Measurements from ENCODE around the gene SMARCD2. TPM values are rescaled to one million over a fixed set of nuclear protein-coding genes. Genes with fewer than 3 reads are reported as not detected.
"Not testable (repeated sequence)": the region's sequence is repeated elsewhere in the genome, so short reads cannot be mapped to it uniquely, and the experiment has no call there.

The SMARCD2 gene
- total RNA-seq (ENCODE audit: unreplicated experiment) = 84.5 TPM
- long read RNA-seq, partial matches to known transcripts = 7 of 8 reads
- long read RNA-seq, other reads (novel, unspliced or antisense) = 1 of 8 reads

- peak; percentile 99 for DNase-seq
- Mint-ChIP-seq H3K27ac (ENCODE audit: unreplicated experiment) (peak within 1 kb of the TSS; percentile 92), H3K4me3 (ENCODE audit: unreplicated experiment) (peak within 1 kb of the TSS; percentile 95), H3K9me3 (ENCODE audit: unreplicated experiment) (peaks cover 18% of the 10 kb centered on the region), H3K4me1 (ENCODE audit: low read depth, unreplicated experiment) (peaks cover 12% of the 10 kb centered on the region), H3K36me3 (ENCODE audit: unreplicated experiment) (peaks cover 1% of the 10 kb centered on the region), H3K27me3 (ENCODE audit: unreplicated experiment) (peaks cover 18% of the 10 kb centered on the region)
- TF ChIP-seq CTCF (IDR thresholded peaks at IDR 0.05; ENCODE audit: partially characterized antibody, unreplicated experiment) = no peak
Observed at GRCh38 chr17:63842540-63843386, at the start of gene SMARCD2. Gene SMARCD2, minus strand, starts transcription at chr17:63842685. Its CDS starts 11 bp downstream, at chr17:63842674.

GRCh38 chr17:63889026-63889848 lies 46.8 kb upstream of the SMARCD2 start:
- H3K27me3 Mint-ChIP-seq (ENCODE audit: unreplicated experiment); H3K4me3 Mint-ChIP-seq (ENCODE audit: unreplicated experiment); H3K9me3 Mint-ChIP-seq (ENCODE audit: unreplicated experiment); H3K36me3 Mint-ChIP-seq (ENCODE audit: unreplicated experiment): not testable (repeated sequence)
- Mint-ChIP-seq H3K27ac (ENCODE audit: unreplicated experiment) (peak overlapping the region; percentile 89), H3K4me1 (ENCODE audit: low read depth, unreplicated experiment) (peaks cover 24% of the 10 kb centered on the region)
- DNase-seq = peak; percentile 53
- peak; percentile 65 for TF ChIP-seq CTCF (IDR thresholded peaks at IDR 0.05; ENCODE audit: partially characterized antibody, unreplicated experiment)

- not testable (repeated sequence) for H3K27ac Mint-ChIP-seq (ENCODE audit: unreplicated experiment); H3K4me3 Mint-ChIP-seq (ENCODE audit: unreplicated experiment); H3K27me3 Mint-ChIP-seq (ENCODE audit: unreplicated experiment); H3K9me3 Mint-ChIP-seq (ENCODE audit: unreplicated experiment); H3K36me3 Mint-ChIP-seq (ENCODE audit: unreplicated experiment); DNase-seq
- H3K4me1 Mint-ChIP-seq (ENCODE audit: low read depth, unreplicated experiment) = peaks cover 22% of the 10 kb centered on the region
Observed at GRCh38 chr17:63885119-63885518, 42.6 kb upstream of the SMARCD2 start.

GRCh38 chr17:63882626-63883126 lies 40.2 kb upstream of the SMARCD2 start:
- not testable (repeated sequence) for H3K9me3 Mint-ChIP-seq (ENCODE audit: unreplicated experiment); H3K36me3 Mint-ChIP-seq (ENCODE audit: unreplicated experiment); DNase-seq; H3K27me3 Mint-ChIP-seq (ENCODE audit: unreplicated experiment); H3K27ac Mint-ChIP-seq (ENCODE audit: unreplicated experiment); H3K4me3 Mint-ChIP-seq (ENCODE audit: unreplicated experiment)
- peaks cover 13% of the 10 kb centered on the region for H3K4me1 Mint-ChIP-seq (ENCODE audit: low read depth, unreplicated experiment)

GRCh38 chr17:63881935-63882601 lies 39.6 kb upstream of the SMARCD2 start, which contains the start of gene GH2:
Gene GH2, minus strand, starts transcription at chr17:63881944. Its CDS starts 143 bp downstream, at chr17:63881801.
- peaks cover 5% of the 10 kb centered on the region for H3K27me3 Mint-ChIP-seq (ENCODE audit: unreplicated experiment)
- TF ChIP-seq CTCF (IDR thresholded peaks at IDR 0.05; ENCODE audit: partially characterized antibody, unreplicated experiment) = peak; percentile 54
- peaks cover 7% of the 10 kb centered on the region for H3K4me1 Mint-ChIP-seq (ENCODE audit: low read depth, unreplicated experiment)
- H3K27ac Mint-ChIP-seq (ENCODE audit: unreplicated experiment) = peak within 1 kb of the TSS; percentile 38
- DNase-seq = peak; percentile 68
- H3K4me3 Mint-ChIP-seq (ENCODE audit: unreplicated experiment) = no peak within 1 kb of the TSS
- H3K9me3 Mint-ChIP-seq (ENCODE audit: unreplicated experiment) = peaks cover 1% of the 10 kb centered on the region
- H3K36me3 Mint-ChIP-seq (ENCODE audit: unreplicated experiment) = no peaks in the 10 kb centered on the region

- H3K4me3 Mint-ChIP-seq (ENCODE audit: unreplicated experiment); H3K9me3 Mint-ChIP-seq (ENCODE audit: unreplicated experiment); H3K27me3 Mint-ChIP-seq (ENCODE audit: unreplicated experiment); H3K4me1 Mint-ChIP-seq (ENCODE audit: low read depth, unreplicated experiment); H3K36me3 Mint-ChIP-seq (ENCODE audit: unreplicated experiment); H3K27ac Mint-ChIP-seq (ENCODE audit: unreplicated experiment): not testable (repeated sequence)
- DNase-seq = peak; percentile 53
Observed at GRCh38 chr17:63881337-63881736, 38.9 kb upstream of the SMARCD2 start.

Data from glutamatergic neuron (in vitro differentiated cells).